Germinal center (tissue), 1 donor: Measurements from ENCODE around the gene LAD1.
A peak's percentile ranks its signal among the peaks of the same experiment; 100 is the strongest.

Experiments used
- DNase-seq: peaks from one replicate; pipeline ENCODE4 v3.0.0; 2012; ENCODE audit warnings: mixed read lengths, low spot score

The LAD1 gene, protein sequence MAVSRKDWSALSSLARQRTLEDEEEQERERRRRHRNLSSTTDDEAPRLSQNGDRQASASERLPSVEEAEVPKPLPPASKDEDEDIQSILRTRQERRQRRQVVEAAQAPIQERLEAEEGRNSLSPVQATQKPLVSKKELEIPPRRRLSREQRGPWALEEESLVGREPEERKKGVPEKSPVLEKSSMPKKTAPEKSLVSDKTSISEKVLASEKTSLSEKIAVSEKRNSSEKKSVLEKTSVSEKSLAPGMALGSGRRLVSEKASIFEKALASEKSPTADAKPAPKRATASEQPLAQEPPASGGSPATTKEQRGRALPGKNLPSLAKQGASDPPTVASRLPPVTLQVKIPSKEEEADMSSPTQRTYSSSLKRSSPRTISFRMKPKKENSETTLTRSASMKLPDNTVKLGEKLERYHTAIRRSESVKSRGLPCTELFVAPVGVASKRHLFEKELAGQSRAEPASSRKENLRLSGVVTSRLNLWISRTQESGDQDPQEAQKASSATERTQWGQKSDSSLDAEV

DNA sequence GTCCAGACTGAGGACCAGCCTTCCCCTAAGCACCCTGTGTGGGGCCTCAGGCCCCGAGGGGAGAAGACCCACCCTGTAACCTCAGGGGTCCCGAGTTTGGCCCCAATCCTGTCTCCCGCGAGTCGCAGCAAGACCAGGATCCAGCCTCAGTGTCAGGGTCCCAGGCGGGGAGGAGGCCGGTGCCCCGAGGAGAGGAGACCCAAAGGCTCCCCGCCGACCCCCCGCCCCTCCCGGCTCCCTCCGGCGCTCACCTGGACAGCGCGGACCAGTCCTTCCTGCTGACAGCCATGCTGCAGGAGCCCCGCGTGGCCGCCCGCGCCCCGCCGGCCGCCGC, at the start of gene LAD1:
TSS of gene LAD1 (minus strand) at position 307 of the 334 bp plus-strand sequence. CDS start at position 289, 18 bp downstream.
- no peak for DNase-seq

DNA sequence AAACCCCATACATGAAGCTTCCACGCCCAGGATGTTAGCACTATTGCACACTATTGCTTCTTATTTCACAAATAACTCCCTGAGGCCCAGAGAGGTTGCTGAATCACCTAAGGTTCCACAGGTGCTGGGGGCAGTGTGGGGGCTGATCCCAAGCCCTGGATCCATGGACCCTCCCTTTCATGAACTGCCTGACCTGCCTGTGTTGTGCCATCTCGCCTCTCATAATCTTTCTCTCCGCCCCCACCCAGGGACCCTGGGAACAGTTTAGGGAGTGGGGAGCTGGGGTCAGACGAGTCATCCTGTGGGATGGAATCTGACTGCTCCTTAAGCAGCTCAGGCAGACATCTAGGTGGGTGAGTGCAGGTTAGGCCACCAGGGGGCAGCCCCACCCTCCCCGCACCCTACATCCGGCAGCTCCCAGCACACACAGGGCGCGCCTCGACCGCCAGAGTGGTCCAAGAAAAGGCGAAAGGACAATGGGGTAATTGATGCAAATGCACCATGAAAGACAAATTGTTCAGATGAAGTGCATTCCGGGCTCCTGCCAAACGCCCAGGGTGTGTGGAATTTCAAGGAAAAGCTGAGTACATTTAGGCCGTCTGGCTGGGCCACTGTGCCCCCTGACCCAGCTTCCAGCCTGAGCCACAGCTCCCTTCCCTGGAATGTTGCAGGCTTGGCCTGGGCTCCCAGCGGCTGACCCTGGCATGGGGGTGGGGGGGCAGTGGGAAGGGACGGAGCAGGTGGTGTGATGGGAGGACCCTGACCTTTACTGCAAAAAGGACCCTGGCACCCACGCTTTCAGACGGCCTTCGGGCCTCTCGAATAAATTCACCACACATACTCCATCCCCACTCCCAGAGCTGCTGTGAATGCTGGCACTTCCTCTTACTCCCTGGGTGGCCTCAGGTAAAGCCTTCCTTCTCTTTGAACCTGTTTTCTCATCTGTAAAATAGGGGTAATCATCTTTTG, 49.1 kb upstream of the LAD1 start:
- peak; percentile 81 for DNase-seq

DNA sequence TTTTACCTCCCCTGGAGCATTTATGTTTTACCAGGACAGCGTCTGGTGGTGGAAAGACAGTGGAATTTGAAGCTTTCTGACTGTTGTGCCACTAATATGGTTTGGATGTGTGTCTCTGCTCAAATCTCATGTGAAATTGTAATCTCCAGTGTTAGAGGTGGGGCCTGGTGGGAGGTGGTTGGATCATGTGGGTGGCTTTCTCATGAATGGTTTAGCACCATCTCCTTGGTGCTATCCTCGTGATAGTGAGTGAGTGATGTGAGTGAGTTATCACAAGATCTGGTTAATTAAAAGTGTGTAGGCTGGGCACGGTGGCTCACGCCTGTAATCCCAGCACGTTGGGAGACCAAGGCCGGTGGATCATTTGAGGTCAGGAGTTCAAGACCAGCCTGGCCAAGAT, 46.2 kb upstream of the LAD1 start:
- DNase-seq, result no peak

DNA sequence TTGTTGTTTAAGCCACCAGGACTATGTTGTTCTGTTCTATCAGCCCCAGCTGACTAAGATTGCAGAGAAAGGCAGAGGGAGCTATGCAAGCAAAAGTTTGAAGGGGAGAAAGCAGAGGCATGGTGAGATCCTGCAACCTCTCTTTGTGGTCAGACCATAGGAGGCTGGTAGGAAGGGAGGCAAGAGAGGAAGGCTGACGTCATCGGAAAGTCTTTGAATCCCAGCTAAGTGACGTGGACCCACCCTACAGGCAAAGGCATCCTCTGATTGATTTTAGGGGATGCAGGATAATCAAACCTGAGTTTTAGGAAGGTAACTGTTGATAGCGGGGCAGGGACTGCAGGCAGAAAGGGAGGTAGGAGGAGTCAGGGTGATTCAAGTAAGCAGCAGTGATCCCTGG, 45.7 kb upstream of the LAD1 start:
- no peak for DNase-seq

DNA sequence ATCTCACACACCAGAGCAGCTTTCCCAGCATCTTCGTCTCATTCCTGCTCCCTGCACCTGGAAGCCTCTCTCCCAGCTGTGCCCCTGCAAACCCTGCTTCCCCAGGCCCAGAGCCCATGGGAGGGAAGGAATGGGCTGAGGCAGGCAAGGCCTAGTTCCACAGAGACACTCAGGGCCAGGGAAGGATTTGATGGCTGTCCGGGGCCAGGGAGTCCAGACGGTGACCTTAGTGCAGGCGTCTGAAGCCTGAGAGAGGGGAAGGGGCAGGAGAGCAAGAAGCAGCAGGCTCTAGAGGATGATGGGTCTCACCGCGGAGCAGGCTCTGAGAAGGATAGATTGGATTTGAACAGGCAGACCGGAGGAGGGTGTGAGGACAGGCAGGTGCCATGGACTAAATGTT, 44.6 kb upstream of the LAD1 start:
- DNase-seq, result no peak

DNA sequence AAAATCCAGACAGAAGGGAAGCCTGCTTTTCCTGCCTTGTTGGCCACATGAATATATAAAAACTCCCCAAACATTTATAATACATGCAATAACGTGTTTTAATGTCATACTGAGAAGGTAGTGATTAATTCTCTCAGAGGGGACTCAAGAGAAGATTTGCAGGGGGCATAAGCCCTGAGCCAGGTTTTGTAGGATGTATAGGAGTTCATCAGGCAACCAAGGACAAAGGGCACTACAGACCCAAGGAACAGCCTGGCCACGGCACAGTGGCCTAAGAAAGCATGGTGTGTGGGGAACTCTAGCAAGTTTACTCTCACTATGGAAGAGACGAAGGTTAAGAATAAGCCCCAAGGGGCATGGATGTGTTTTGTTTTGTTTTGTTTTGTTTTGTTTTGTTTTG, 37.8 kb upstream of the LAD1 start:
- no peak for DNase-seq

DNA sequence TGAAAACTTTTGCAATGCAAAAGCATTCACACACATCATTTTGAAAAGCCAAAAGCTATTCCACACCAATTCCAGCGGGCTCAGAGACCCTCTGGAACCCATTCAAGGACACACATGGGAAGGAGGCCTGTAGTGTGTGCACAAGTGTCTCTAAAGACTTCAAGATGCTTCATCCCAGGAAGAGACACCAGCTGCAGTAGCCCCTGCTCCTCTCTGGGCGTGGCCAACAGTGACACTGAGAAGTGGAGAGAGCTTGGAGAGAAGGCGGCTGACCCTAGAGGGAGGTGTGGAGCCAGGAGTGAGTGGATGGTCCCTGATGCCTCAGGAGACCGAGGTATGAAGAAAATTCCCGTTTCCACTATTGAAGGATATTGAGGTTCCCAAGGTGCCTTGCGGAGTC, 37.3 kb upstream of the LAD1 start:
- no peak for DNase-seq

DNA sequence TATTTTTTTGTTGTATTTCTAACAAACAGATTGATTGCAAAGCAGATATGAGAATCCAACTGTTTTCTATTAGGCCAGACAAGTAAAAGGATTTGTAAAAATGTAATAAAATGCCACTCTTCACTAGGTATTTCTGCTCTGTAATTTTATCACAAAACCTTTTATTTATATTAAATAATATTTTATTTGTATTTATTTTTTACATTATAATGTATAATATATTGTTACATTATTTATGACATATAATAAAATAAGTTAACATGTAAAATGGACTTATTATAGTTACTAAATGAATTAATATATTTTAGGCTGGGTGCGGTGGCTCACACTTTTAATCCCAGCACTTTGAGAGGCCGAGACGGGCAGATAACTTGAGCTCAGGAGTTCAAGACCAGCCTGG, 35.1 kb upstream of the LAD1 start:
- no peak for DNase-seq

DNA sequence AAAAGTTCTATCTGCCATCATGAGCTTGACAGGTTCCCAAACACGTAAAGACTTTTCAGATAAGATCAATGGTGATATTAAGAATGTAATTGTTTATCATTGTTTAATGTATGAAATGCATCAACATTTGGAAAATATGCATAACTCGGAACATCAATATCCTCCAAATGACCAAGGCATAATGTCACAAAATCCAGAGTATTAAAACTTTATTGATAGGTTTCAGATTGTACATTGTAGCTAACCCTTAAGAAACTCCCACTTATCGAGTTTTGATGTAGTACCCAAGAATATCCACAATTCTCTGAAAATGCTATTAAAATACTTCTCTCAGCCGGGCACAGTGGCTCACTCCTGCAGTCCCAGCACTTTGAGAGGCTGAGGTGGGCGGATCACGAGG, 34.5 kb upstream of the LAD1 start:
- DNase-seq, result no peak

DNA sequence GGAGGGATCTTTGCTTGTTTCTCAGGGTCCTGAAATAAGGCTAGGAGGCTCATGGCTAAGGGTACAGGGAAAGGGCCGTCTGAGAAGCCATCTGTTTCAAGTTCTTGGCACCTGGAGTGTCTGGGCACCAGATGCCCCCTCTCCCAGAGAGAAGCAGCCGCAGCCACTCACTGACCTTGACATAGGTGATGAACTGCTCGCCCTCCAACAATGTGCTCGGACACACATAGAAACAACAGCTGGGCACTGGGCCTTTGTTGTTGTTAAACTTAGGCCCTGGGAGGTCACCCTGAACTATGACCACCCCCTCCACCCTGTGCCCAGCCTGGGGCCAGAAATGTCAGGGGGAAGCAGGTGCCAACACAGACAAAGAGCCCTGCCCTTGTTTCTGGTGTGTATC, 31.7 kb upstream of the LAD1 start:
- no peak for DNase-seq

DNA sequence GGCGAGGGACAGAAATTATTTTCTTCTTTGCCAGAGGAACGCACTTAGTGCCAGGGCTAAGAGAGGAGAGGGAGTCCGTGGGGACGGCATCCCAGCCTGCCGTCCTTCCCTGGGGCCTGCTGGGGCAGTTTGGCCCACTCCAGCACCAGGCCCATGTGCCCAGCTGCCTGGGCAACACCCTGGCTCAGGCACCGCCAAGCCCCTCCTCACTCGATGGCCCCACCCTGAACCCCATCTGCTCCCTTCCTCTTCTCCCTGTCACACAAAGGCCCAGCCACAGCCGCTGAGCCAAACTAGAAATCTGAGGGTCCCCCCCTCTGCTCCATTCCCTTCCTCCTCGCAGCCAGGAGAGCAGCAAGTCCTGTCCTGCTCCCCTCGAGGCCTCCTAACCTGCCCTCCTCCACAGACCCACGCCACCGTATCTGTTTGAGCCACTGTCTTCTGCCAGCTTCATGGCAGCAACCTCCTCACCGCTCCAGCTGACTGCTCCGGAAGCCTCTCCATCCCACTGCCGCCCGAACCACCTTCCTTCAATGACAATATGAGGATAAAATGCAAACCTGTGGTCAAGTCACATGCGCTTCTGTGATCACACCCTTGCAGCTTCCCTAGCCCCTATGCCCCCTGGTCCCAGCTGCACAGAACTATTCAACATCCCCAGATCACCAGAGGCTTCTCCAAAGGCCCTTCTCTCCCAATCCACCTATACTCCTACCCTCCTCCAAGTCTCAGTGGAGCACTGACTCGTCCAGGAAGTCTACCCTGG, 30.8 kb upstream of the LAD1 start:
- DNase-seq, result no peak

DNA sequence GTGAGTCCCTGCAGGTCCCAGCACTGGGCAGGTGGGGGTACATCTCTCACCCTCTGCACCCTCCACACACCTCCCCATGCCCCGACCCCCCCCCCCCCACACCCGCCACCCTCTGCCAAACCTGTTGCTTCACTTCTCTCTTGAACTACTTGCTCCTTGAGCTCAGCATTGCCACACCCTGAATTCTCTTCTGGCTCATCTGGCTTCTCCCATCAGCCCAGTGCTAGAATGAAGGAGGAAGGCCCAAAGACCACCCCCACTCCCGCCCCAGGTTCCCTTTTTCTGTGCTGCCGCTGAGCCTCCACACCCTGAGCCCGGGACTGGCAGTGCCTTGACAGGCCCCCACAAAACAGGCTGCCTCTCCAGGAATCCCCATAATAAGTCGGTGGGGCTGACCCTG, 28.8 kb upstream of the LAD1 start:
- DNase-seq, result no peak

DNA sequence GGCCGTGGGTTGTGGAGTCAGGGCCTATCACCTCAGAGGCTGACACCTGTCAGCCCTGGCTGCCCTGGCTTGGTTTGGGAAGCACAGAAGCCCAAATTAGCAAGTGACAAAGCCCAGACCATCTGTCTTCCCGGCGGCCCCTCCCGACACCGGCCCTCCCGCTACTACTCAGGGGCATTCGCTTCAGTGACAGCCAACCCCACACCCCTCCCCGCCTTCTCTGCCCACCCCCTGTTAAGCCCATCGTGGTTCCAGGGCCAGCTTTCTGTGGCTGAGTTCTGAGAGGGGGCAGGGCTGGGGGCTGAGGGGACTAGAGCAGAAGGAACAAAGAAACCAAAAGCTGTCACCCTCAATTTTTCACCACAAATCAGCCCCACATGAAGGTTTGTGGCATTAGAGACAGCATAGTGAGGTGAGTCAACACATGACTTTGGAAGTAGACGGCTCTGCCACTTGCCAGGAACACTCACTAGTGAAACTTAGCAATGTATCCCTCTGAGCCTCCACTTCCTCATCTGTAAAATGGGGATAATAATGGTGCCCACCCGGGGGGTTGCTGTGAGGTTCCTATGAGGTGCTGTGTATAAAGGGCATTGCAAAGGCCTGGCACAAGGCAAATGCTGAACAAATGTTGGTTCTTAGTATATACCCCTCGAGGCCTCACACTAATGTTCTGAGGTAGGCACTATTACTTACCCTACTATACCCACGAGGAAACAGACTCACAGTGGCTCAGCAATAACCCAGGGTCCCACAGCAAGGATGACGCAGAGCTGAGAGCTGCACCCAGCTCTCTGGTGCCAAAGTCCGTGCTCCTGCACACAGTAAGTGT, 27.6 kb upstream of the LAD1 start:
- no peak for DNase-seq

DNA sequence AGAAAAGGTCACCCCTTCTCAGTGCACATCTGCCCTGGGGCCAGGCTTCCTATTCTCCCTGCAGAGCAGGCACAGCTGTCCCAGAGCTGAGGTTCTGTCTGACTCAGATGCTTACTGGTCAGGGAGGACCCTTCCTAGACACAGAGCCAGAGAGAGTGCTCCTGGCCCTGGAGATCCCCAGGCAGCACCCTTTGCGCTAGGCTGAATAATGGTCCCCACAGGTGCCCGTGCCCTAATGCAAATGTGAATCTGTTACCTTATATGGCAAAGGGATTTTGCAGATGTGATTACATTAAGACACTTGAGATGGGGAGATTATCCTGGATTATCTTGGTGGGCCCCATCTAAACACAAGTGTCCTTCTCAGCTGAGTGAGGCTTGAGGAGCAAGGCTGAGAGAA, 25.0 kb upstream of the LAD1 start:
- DNase-seq, result no peak

DNA sequence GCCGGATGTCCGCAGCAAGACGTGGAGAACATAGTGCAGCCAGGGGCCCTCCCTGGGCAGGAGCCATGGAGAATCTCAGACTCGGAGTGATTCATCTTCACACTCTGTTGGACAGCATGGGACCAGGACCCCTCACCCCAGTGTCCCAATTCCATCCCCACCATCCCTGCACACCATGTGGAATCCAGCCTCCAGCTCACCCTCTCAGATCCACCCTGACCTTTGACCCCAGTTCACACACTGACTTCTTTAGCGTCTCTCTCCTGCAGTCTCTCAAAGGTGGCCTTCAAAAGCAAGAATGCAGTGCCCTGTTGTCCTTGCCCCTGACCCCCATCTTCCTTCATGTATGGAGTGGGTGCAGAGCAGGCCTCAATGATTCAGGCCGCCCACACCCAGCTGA, 24.5 kb upstream of the LAD1 start:
- no peak for DNase-seq

DNA sequence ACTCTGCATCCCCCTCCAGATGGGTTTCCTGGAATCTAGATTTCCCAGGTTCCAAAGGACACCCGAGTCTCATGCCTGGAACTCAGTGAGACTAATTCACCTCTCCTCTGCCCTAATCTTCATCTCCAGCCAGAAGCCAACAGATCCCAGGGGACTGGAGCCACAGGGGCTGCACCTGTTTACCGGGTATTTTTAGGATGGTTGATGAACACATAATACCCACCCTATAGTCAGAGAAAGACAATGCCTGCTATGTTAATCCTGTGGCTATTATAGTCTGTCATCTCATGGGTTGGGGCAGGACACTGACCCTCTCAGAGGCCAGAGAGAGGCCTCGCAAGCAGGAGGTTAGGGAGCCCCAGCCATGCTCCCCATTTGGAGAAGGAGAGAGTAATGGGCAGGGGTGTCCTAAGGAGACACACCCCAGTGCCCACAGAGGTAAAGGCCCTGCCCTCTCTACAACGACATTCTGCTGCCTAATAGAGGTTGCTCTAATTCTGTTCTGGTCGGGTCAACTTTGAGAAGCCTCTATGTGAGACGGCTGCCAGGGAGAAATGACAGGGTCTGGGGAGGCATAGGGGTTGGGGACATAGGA, 23.4 kb upstream of the LAD1 start:
- peak; percentile 34 for DNase-seq

DNA sequence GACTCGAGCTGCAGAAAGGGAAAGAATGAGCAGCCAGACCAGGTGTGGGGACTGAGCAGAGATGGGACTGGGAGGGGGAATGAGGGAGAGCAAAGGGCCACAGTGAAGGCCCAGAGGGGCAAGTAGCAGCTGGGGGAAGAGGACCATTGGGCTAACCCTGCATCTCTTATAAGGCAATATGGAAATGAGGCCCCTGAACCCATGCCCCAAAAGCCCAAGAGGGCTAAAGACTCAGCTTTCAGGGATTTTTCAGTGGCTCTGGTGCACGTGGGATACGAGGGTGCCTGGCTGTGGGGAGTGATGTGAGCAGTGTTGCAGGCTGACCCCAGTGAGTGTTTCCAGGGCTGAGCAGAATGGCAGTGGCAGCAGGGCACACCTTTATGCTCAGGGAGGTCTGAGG, 22.9 kb upstream of the LAD1 start:
- DNase-seq, result no peak

DNA sequence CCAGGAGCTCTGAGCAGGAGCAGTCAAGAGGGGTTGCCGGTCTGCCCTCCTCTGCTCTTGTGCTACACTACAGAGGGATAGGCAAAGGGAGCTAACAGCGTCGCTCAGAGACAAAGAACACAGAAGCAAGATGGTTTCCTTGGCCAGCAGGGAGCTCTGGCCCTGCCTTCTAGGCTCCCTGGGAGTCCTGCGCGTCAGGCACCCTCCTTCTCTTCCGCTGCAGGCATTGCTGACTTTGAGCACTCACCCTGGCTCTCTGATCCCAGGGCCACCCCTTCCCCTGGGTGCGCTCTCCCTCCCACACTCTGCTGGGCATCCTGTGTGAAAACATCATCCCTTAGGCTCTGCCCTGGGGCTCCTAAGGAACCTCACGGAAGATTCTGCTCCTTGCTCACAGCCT, 21.9 kb upstream of the LAD1 start:
- no peak for DNase-seq

DNA sequence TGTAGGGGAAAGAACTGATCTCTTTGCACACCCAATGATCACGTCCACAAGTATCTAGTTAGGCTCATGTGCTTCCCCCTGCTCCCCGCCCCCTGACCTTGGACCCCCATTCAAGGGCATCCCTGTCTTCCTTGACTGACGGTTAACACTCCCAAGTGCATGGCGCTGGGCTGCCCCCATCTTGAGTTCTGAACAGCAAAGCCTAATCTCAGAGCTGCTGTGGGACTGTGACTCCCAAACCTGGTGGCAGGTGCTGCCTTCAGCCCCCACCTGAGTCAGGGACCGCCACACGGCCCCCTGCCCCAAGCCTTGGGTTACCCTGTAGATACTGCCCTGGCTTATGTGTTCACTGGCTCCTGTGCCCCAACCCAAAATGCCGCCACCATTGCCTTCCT, 21.5 kb upstream of the LAD1 start:
- DNase-seq, result no peak

DNA sequence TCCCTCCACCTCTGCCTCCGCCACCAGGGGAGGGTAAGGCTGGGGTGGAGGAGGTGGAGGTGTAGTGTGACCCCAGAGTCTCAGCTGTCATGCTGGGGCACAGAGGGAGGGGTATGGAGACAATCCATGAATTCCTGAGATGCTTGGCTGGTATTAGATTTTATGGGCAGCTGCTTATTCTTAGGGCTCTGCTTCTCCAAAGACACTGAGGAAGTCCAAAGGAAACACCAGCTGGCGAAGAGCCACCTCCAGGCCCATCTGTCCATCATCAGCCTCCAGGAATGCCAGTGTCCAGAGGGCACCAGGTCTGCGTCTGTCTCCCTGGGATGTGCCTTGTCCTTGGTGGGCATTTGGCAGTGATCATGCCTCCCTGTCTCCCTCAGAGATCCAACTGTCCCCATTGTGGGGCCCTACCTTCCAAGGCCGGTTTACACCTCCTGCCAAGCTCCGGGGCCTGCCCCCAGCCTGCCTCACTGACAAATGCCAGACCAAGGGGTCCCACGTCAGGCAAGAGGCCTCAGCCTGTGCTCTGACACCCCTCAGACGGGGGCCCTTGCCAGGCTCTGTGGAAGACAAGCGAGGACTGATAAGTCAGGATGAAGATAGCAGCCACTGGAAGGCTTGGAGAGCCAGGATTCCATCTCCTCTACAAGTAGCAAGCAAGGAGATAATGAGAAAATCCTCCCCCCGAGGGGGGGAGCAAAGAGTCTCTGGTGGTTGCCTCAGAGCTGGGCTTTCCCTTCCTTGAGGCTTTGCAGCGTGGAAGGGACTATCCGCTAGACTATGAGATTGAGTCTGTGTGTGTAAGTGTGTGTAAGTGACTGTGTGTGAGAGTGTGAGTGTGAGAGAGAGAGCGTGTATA, 20.9 kb upstream of the LAD1 start:
- DNase-seq, result no peak
